ENCODE measurements around the gene PIGU.
A peak's percentile ranks its signal among the peaks of the same experiment; 100 is the strongest.

PIGU gene

GRCh38 chr20:34537651-34538050, 139.2 kb downstream of the PIGU start:
- DNase-seq (ENCODE audit: low spot score) = no peak
- H3K27ac ChIP-seq = peak overlapping the region; percentile 7
- ChIA-PET CTCF (interaction anchor here (1.0 to 1.6 kb wide), 3 partner anchors 13 to 225 kb away, joined by 3 to 11 read pairs (median 3); no protein-coding TSS in a partner anchor), POLR2A (ENCODE audit: low non-redundant PET) (no interaction called here)
- no peak for TF ChIP-seq CTCF (conservative IDR thresholded peaks at IDR 0.05; ENCODE audit: low read depth)

GRCh38 chr20:34536798-34537394, 140.0 kb downstream of the PIGU start:
- no peak for DNase-seq (ENCODE audit: low spot score)
- no peak for TF ChIP-seq CTCF (conservative IDR thresholded peaks at IDR 0.05; ENCODE audit: low read depth)
- CTCF ChIA-PET = interaction anchor here (1.3 kb wide), 1 partner anchor 224 kb away, joined by 5 read pairs; no protein-coding TSS in a partner anchor
- H3K27ac ChIP-seq = peak overlapping the region; percentile 3; the same call in 1 of the 2 replicates
- POLR2A ChIA-PET (ENCODE audit: low non-redundant PET) = interaction anchor here (0.7 kb wide), 1 partner anchor 153 kb away, joined by 4 read pairs; no protein-coding TSS in a partner anchor

- CTCF ChIA-PET = no interaction called here
- no peak for TF ChIP-seq CTCF (conservative IDR thresholded peaks at IDR 0.05; ENCODE audit: low read depth)
- peak overlapping the region; percentile 12; the same call in 1 of the 2 replicates for H3K27ac ChIP-seq
- no peak for DNase-seq (ENCODE audit: low spot score)
- POLR2A ChIA-PET (ENCODE audit: low non-redundant PET) = no interaction called here
Observed at GRCh38 chr20:34535857-34536256, 141.0 kb downstream of the PIGU start.

GRCh38 chr20:34535301-34535840, 141.5 kb downstream of the PIGU start:
- no peak for DNase-seq (ENCODE audit: low spot score)
- H3K27ac ChIP-seq = peak overlapping the region; percentile 12; the same call in 1 of the 2 replicates
- POLR2A ChIA-PET (ENCODE audit: low non-redundant PET) = no interaction called here
- CTCF ChIA-PET = interaction anchor here (1.1 kb wide), 1 partner anchor 8 kb away, joined by 3 read pairs; no protein-coding TSS in a partner anchor
- no peak for TF ChIP-seq CTCF (conservative IDR thresholded peaks at IDR 0.05; ENCODE audit: low read depth)

- TF ChIP-seq CTCF (conservative IDR thresholded peaks at IDR 0.05; ENCODE audit: low read depth) = no peak
- CTCF ChIA-PET = interaction anchor here (1.1 kb wide), 2 partner anchors 9 to 344 kb away, joined by 3 read pairs; no protein-coding TSS in a partner anchor
- POLR2A ChIA-PET (ENCODE audit: low non-redundant PET) = no interaction called here
Observed at GRCh38 chr20:34534391-34535165, 142.3 kb downstream of the PIGU start.

GRCh38 chr20:34532756-34533155, 144.1 kb downstream of the PIGU start:
- peak overlapping the region; percentile 3; the same call in 1 of the 2 replicates for H3K27ac ChIP-seq
- no peak for TF ChIP-seq CTCF (conservative IDR thresholded peaks at IDR 0.05; ENCODE audit: low read depth)
- ChIA-PET CTCF (interaction anchor here (0.6 to 1.5 kb wide), 2 partner anchors 101 to 220 kb away, joined by 3 to 5 read pairs; no protein-coding TSS in a partner anchor), POLR2A (ENCODE audit: low non-redundant PET) (no interaction called here)
- DNase-seq (ENCODE audit: low spot score) = no peak

More at GRCh38 chr20:34534391-34535165, 142.3 kb downstream of the PIGU start:
- no peak for DNase-seq (ENCODE audit: low spot score)
- H3K27ac ChIP-seq = no peak overlapping the region

Data from RWPE1 (cell line).